Glomerular visceral epithelial cell (primary cell): Measurements from ENCODE around the gene FAAH.

ENCODE experiments used
- DNase-seq: peaks from one replicate; pipeline ENCODE4 v3.0.0-alpha.2; 2016; ENCODE audit errors: extremely low spot score

The FAAH gene

DNA sequence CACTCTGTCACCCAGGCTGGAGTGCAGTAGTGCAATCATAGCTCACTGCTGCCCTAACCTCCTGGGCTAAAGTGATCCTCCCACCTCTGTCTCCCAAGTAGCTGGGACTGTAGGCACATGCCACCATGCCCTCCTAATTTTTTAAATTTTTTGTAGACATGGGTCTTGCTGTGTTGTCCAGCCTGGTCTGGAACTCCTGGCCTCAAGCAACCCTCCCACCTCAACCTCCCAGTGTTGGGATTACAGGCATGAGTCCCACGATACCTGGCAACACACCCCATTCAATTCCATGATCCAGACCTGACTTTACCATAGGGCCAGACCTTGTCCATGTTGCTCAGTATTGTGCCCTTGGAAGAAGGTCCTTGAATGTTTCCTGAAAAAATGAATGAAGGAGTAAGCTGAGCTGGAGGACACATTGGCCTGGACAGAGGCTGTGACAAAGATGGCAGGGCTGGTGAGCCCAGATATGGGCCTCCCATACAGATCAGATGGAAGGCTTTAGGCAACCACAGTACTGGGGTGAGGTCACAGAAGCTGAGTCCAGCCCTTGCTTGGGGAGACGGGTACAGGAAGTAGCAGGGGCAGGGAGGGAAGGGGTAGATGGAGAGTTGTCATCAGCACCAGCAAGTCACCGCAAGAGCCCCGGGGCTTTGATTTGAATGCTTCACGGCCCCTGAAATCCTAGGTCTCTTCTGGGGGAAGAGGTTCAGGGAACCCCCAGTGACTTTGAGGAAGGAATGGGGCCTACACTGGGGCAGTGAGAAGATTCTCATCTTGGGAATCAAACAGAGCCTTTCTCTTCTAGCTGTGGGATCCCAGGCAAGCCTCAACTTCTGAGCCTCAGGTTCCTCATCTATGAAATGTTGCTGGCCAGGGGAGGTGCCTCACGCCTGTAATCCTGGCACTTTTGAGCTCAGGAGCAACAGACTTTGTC, 55.4 kb downstream of the FAAH start:
- DNase-seq = no peak

- no peak for DNase-seq
These were observed 56.0 kb downstream of the FAAH start for GRCh38 chr1:46450160-46450517.

GRCh38 chr1:46451948-46452930, 58.1 kb downstream of the FAAH start:
- no peak for DNase-seq

DNA sequence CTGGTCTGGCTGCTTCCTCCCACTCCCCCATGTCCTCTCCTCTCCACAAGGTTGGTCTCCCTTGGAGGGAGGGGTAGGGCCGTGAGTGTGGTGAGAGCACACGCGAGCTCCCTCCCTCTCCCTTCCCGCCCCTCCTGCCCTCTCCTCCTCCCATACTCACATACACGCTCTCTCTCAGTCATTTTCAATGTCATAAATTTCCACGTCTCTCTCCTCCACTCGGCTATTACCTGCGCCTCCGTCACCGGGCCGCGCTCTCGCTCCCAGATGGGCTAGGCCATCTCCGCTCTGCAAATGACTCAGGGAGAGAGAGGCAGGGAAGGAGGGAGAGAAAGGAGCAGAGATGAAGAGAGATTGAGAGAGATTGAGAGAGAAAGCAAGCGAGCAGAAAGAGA, 58.8 kb downstream of the FAAH start:
- no peak for DNase-seq

- no peak for DNase-seq
These were observed 59.3 kb downstream of the FAAH start for GRCh38 chr1:46453449-46453848.

DNA sequence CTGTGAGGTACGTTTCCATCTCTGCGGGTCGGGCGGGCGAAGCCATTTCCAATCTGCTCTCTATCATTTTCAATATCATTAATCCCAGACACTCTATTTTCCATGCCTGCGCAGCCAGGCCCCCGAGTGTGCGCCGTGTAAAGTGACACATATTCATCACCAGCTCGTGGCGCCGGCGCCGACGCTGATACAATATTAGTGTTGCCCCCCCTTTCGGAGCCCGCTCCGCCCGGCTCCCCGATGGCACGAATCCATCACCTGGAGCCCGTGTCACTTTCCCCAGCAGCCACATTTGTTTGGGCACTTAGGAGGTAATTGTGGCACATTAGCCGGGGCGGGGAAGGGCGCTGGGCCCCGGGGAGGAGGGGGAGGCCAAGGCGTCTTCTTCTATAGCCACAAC, 61.8 kb downstream of the FAAH start:
- DNase-seq = no peak

DNA sequence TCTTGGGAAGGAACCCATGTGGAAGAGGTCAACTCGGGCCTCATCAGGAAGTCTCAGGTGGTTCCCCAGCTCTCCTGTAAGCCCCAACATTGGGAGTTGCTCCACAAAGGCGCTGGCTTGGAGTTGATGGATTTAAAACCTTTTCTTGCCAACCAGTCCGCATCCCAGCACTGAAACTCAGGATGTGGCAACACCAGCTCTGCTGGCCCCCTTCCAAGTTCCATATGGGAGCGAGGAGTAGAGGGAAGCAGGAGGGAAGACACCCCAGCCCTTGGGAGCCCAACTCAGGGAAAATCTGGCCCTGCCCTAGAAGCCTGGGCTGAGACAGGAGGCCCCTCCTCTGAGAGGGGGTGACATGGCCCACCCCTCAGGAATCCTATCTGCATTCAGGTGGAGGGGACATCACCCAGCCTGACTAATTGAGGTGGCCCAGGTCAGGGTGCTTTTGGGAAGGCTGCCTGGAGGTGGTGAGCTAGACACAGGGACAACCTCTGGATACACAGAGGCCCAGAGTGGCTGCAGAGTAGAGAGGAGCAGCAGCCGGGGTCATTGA, 62.4 kb downstream of the FAAH start:
- DNase-seq = no peak

GRCh38 chr1:46457178-46457577, 63.1 kb downstream of the FAAH start:
- DNase-seq = no peak

- DNase-seq = no peak
These were observed 64.1 kb downstream of the FAAH start for GRCh38 chr1:46458190-46458589.

GRCh38 chr1:46458846-46459245, 64.7 kb downstream of the FAAH start:
- no peak for DNase-seq

- DNase-seq = no peak
These were observed 65.2 kb downstream of the FAAH start for GRCh38 chr1:46459315-46459714.

- no peak for DNase-seq
These were observed 67.1 kb downstream of the FAAH start for GRCh38 chr1:46461017-46461808.

DNA sequence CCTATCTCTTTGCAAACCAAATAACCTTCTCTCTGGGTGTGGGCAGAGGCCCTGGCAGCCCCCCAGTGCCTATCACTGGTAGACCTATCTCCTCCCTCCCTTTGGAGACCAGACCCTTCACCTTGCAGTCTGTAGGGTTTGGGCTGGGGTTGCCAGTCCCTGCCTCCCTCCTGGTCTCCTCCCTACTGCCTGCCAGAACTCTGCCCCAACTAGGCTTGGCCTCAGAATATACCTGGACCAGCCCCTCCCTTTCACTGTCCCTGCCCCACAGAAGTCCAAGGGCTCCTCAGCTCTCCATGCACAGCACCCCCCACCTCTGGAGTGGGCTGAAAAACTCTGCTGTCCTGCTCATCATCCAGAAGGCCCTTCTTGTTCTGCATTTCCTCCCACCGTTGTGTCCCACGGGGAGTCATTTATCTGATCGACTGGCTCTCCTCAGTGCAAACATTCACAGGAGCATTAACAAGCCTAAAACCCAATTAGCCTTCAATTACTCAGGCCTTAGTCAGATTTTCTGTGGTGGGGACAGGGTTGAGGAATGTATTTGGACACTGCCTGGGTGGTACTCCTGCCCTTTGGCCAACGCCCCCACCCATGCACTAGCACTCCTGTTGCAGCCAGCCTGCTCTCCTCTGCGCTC, 67.8 kb downstream of the FAAH start:
- no peak for DNase-seq
